ENCODE results near the gene DUSP8.

DUSP8 gene

DNA sequence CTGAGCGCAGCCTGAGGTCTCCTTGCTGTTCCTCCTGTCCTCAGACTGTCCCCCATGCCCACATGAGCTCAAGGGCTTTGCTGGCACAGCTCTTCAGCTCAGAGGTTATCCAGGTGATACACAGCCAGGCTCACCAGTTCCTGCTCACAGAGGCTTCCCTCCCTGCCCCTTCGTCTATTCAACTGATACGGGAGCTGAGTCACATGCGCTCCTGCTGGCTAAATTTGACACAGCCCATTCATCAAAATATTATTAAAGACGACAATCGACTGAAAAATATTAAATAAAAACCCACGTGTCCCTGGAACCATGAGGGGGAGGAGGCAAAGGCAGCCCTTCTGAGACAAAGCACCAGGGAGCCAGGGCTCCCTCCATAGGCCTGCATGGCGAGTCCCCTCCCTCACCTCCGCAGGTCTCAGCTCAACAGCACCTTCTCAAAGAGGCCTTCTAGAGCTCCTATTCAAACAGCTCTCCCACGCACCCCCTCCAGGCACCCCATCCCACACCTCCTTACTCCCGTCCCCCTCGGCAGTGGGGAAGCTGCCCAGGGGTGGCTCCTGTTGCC lies 40.5 kb downstream of the DUSP8 start:
- DNase-seq = no peak

DNA sequence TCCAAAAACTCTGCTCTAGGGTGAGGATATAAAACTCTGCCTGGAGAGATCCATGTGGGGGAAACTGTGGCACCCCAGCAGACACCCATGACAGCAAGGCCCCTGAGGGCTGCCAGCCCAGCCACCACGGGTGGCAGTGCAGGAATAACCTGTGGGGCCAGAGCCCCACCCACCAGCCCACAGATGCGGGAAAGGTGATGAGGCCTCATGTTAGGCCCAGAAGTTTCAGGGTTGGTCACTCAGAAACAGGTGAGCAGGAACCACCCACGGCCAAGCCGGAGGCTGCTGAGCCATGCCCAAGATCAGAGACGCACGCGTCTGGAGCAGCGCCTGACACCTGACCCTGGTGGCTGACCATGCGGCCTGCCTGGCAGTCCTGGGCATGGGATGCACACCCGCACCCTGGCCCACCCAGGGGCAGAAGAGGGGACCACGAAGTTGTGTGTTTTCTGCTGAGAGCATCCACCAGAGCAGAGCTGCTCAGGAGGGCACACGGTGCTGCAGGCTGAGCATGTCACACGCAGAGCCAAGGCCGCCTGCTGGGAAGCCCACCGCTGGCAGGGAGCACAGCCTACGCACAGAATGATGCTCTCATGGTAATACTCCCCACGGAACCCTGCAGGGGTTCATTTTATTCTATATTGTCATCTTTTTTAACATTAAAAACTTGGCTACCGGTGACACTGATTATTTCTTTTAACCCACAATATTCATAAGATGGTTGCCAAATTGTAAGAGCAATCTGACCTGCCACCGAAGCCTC lies 41.2 kb downstream of the DUSP8 start:
- DNase-seq = no peak

DNA sequence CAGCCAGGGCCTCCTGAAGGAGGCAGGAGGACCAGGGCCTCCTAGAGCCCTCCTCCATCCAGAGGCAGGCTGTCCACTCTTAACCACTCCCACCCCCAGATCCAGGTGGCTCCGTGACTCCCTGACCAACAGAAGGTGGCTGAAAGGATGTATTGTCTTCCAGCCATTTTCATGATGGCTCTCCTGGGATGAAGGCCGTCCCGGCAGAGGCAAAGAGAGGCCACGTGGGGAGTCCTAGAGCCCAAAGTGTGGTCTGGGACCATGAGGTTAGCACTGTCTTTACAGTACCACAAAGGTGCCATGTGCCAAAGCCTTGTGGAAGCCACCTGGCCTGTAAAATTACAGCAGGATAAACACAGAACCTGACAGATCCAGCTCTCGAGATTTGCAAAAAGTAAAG lies 42.3 kb downstream of the DUSP8 start:
- DNase-seq = no peak

DNA sequence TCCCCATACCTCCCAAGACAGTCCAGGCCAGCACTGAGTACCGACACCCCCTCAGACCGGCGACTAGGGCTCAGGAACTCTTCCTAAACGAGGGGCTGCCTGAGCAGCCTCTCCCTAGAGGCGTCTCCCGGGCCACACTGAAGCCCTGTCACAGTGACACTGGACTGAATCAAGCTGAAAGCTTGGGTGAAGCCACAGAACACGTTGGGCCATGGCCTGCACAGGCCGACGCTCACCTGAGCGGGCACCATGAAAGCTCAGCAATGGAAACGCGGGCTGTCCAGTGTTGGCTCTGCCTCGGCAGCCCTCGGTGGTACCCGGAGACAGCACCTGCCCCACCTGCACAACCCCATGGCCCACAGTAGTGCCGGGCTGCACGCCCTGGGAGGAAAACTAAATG lies 42.8 kb downstream of the DUSP8 start:
- no peak for DNase-seq

DNA sequence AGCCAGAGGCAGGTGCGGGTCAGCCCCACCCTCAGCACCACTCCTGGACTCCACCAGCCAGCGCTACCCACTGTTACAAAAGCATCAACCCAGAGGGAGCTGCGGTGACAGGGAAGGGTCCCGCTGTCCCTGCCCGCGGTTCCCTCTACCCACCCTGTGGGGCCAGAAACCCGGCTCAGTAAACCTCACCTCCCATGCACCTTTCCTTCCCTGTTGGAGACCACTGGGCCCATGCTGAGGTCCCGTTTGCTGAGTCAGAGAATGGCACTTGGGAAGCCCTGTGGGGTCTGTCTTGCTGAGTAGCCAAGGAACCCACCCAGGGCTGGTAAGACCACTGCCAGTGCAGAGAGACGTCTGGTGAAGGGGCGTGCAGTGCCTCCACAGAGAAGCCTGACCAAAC lies 43.4 kb downstream of the DUSP8 start:
- DNase-seq = no peak

DNA sequence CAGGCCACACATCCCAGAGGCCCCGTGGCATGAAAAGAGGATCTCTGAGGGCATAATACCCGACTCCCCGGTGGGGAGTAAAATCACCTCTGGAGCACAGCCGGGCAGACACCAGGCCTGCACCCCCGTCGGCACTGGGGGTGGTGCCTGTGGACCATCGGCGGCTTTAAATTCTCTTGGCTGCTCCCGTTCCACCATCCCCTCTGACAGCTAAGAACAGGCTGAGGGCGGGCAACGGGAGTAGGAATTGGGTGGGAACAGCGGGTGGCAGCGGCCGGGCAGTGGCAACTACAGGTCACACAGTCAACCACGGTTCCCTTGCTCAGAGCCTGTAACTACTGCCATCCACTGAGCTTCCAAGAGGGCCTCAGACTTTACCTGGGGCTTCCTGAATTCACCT lies 45.3 kb downstream of the DUSP8 start:
- no peak for DNase-seq

DNA sequence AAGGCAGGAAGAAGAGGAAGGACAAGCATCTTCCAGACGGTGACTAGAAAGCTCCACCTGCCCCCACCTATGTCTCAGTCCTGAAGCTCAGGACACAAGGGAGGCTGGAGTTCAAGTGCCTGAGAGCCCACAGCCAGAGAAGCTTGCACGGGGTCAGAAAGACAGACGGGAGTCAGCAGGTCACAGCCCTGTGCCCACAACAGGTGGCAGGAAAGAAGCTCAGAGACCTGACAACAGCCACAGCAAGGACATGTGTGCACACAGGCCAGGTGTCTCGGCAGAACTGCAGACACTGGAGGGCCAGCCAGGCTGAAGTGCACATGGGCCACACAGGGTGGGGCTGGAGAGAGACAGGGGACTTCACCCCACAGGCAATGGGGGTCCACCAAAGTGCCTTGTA lies 48.3 kb downstream of the DUSP8 start:
- DNase-seq = no peak

DNA sequence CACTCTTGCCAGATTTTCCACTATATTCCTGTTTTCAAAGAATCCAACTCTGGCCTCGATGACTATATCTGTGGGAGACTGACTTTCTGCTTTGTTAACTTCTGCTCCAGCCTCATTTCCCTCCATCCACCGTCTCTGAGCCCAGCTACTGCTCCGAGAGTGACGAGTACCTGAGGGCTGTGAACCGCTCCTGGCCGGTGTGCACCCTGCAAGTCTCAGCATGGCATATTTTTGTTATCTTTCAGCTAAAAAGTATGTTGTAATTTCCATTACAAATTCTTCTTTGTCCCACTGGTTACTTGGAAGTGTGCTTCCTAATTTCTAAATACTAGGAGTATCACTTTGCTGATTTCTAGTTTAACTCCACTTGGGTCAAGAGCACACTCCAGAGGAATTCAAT lies 49.0 kb downstream of the DUSP8 start:
- no peak for DNase-seq

DNA sequence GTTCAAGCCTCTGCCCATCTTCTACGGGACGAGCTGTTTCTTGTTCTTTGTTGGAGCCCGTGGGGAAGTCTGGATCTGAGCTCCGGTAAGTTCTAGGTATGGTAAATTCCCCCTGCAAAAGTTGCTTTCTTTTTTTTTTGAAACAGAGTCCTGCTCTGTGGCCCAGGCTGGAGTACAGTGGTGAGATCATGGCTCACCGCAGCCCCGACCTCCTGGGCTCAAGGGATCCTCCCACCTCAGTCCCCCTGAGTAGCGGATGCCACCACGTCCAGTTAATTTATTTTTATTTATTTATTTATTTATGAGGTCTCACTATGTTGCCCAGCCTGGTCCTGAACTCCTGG lies 50.0 kb downstream of the DUSP8 start:
- no peak for DNase-seq

DNA sequence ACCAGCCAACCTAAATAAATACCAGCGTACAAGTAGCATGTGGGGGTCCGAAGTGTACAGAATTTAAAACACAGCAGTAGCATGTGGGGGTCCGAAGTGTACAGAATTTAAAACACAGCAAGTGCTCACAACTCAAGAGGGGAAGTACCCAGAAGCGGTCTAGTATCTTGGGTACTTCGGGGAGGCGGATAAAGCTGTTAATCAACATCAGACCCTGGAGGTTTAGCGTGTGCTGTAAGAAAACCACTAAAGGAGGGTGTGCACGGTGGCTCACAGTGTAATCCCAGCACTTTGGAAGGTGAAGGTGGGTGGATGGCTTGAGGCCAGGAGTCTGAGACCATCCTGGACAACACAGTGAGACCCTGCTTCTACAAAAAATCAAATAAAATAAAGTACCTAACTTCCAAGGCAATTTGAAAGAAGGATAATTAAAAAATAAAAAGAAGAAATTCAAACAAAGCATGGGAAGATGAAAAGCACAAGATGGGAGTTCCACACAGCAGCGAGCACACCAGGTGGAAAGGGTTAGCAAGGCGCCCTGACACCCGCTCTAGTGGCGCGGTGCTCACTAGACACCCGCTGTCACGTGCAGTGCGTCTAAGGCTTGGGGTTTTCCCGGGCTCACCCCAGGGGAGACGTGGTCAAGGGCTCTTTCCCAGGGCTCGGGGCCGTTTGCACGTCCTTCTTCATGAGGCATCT lies 50.5 kb downstream of the DUSP8 start:
- DNase-seq = no peak

DNA sequence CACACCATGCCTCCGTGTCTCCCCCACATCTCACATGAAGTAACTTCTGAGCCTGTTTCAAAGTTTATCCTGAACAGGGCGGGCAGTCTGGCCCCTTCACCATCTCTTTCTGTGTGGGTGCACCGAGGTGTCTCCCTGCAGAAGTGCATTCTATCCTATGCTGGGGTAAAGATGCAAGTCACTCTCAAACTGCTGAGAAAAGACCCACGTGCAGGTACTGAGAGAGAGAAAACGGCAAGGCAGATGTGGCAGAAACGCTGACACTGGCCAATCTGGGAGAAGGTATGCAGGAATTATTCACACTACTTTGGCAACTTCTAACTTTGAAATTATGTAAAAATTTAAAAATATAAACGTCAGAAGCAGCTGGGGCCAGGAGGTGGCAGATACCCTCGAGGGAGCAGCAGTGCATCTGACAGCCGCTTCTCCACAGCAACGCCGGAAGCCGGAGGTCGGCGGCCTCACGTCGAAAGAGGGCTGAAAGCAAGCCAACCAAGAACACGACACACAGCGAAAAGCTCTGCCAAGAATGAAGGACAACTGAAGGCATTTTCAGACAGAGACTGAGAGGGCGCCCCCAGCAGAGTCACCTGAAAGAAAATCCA lies 51.3 kb downstream of the DUSP8 start:
- DNase-seq = no peak

DNA sequence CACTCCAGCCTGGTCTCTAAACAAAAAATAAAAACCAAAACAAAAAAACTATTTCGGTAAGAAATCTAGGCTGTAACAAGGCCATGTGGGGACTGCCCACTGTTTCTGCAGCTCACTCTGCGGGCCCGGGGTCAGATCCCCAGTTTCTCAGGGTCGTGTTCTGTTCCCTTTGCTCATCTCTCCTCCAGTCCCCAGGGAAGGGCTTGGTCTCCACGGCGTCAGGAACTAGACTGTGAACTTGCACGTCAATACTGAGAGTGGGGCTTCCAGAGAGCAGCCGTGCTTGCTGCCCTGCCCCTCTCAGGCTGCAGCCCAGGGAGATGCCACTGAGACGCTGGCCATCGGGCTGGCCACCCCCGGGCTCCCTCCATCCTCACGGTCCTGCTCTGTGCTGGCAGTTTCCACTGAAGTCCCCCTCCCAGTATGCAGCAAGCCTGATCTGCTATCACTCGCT lies 51.8 kb downstream of the DUSP8 start:
- DNase-seq = no peak

DNA sequence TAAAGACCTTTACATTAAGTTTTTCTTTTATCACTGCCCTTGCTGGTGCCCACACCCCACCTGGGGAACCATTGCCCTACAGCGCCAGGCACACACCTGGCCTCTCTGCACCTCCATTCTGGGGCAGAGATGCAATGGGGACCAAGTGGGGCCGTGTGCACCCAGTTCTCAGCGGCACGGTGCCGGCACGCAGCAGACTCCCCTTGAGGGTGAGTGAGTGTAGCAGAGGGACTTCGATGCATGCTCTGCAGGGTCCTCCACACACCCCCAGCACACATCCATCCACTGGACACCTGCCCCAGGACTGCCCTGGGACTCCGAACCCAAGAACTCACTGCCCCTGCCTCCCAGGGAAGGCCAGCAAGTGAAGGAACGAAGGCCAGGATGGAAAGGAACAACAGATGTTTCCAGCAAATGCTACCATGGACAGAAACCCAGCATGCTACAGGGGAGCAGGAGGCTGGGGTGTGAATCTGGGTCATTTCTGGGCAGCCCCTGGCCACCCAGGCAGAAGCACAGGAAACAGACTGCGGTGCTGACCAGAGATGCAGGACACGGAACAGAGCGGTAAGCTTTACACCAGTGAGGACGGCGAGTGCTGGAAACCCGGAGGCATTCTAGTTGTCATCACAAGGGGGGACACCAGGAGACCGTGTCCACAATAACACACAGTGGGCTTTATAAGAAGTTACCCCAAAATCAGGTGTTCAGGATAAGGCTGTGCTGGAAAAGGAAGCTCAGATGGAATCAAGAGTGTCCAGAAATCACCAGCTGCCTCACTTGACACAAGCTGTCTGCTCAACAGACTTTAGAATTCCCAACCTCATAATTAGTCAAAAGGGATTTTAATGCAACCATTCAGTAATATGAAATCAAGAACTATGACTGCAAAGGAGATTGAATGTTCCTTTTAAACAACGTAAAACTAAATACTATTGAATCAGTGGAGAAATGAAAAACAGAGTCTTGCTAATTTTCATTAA lies 52.8 kb downstream of the DUSP8 start:
- DNase-seq = no peak

DNA sequence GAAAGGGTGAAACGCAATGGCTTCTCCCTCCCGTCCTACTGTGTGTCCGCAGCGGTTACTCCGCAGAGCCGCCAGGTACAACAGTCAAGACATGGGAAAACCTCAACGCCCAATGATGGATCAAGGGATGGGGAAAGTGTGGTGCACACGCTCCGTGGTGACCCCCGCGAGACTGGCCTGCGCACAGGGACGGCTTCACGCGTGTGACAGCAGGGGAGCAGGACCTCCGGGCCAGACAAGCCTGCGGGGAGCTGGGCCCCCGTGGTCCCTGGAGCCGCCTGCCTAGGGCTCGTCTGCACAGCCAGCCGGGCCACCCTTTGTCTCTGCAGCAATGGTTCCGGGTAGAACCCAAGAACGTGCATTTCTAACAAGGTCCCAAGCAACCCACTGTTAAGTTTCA lies 53.8 kb downstream of the DUSP8 start:
- no peak for DNase-seq

DNA sequence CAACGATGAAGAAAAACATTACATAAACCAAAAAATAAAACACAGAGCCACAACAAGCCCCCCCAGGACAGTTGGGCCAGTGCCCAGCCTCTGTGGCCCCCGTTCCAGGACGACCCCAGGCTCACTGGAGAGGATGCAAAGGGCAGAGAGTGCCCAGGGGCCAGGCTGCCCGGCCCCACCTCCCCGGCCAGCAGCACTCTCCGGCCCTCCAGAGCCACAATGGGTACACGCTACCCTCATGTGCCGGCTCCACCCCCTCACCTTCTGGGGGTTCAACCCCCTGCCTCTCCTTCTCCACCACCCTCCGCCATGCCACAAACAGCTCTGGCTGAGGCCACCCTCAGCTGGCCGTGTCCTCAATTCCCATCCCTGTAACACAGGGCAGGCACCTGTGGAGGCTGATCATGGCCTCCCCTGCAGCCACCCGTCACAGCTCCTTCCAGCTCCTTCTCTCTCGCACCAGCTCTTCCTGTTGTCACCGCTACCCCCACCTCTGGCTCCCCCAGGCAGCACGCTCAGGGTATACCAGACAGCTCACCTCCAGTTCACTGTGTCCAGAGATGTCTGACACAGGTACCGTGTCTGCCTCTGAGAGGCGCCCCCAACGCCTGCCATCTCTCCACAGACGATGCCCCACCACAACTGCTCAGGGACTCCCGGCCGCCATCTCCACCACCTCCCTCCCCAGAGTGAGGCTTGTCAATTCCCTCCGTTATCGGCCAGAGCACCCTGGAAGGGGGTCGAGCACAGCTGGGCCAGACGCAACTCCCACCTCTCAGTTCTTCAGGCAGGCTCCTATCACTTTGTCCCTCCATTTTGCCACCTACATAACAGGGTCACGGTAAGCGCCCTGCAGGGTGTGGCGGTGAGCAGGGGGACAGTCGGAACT lies 54.7 kb downstream of the DUSP8 start:
- DNase-seq = no peak

DNA sequence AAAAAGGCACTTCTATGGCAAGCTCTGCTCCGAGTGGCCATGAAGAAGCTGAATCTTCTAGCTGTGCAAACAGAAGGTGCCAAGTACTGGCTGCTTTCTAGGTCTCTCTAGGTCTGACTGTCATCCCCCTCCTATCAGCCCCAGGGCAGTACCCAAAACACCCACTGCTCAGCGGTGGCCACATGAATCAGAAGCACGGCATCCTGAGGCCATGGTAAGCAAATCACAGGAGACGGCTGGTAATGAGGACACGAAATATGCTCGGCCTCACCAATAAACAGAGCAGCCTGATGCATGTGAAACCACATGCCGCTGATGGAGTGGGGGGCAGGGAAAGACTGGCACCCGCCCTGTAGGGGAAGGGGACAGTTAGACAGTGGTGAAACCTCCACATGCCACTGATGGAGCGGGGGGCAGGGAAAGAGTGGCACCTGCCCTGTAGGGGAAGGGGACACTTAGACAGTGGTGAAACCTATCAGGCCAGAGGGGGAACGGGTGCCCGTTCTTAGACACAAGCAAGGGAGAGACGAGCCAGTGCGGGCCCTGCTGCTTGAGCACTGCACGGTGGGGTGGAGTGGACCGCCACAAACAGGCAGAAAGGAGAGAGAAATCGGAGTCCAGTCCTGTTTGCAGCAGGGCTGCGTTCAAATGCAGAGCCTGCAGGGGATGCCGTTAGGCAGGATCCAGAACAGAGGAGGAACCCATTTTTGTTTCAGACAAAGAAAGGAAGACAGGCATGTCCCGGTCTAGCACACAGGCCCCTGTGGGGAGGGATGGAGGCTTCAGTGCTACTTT lies 55.6 kb downstream of the DUSP8 start:
- DNase-seq = no peak

DNA sequence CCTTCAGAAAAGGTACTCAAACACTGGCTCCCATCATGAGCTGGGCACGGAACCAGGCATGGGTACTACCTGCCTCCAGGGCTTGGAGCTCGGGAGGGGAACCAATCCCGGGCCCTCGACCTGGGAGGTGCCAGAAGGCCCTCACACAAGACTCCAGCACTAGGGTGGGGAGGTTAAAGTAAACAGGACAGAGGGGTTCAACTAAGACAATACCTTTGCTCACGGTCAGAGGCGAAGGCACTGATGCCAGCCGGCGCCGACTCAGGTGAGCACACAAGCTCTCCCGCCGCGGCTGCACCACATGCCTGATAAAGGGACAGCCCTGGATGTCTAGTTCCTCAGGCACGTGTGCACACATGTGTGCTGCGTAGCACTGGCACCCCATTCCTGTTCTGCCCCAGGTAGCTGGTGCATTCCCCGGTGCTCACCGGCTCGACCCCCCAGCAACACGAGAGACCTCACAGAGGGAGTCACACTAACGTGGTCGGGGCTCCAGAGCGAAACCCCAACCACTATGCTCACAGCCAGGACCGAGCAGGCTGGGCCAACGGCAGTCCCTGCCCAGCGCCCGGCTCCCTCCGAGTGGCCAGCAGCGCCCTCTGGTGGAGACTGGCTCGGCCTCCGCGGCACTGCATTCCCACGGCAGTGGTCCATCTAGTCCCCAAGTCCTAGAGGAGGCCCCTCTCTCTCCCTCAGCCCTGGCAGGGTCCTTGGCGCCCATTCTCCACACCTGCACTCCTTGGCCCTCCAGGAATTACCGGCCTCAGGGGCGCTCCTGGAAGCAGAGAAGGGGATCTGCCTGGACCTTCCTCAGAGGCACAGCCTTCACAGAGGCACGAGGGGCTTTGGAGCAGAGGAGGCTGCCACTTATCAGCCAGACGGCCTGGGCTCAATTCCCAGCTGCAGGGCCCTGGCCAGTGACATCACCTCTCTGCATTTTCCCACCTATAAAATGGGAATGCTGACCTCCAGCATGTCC lies 56.7 kb downstream of the DUSP8 start:
- DNase-seq = peak; percentile 35 to 42

DNA sequence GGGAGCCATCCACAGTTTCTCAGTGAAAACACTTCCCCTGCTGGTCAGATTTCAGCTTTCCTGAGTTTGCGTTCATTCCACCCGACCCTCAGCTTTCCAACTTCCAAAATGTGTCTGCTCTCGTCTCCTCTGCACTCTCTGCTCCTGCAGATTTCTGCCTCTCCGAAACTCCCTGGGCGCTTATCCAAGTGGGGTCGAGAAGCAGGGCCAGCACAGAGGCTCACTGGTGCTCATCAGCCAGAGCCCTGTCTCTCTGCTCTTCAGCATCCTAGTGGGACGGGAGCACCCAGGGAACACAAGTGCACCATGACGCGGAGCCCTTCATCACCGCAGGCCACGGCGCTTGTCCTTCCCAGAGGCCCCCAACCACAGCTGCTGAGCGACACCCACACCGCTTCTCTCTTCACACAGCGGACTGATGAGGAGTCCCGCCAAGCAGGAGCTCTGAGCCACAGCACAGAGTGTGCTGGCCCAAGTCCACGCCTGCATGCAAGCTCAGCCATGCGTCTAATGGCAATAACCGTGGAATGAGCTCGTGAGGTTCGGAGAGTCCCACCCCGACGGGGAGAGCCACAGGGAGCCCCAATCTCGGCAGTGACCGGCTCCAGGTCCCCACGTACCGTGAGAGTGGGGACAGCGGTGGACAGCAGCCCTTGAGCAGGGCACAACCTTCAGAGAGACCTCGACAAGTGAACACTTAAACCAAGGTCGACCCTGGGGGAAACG lies 57.6 kb downstream of the DUSP8 start:
- DNase-seq = no peak
